ENCODE data around the gene TLE5. TPM values are rescaled to one million over a fixed set of nuclear protein-coding genes. Genes with fewer than 3 reads are reported as not detected.
A peak's percentile ranks its signal among the peaks of the same experiment; 100 is the strongest.

TLE5 gene
- total and polyA plus RNA-seq, 9 of the 15 experiments (the other 6 are each of a cell fraction or from before 2014, with no cell fraction given), result 2.0 to 347 (median 235) TPM

DNA sequence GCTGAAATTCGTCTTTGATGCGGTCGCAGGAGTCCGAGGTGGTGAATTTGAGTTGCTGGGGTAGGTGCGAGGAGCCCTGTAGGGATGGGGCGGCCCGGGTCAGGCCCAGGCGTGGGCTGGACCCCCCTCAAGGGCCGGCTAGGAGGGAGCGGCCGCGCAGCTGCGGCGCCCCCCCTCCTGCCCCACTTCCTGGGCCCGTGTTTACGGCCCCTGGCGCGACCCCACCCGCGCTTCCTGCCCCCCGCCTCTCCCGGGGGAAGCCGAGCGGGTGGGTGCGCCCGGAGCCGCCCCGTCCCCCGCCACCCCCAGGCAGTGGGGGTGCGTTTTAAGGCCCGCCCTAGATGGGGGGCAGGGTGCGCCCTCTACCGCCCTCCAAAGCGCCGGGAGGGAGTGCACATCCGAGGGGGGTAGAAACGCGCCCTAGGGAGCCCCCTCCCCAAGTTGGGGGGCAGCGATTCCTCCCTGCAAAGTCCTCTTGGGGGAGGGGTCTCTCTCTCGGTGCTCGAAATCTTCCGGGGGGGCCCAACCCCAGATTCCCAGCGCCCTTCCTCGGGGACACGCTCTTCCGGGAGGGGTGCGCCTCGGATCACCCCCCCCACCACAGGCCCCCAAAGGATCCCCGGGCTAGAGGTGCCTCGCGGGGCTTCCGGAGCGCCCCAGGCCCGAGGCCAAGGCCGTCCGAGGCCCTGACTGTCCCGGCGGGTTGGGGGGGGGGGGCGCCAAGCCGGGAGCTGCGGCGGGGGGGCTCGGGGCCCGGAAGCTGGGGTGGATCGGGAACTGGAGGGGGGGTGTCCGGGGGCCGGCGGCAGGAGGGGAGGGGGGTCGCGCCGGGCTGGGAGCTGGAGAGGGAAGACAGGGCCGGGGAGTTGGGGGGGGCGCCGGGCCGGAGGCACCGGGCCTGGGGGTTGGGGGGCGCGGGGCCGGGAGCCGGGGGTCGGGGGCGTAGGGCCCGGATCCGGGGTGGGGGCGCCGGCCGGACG lies 823 bp downstream of the TLE5 start (continued):
- TF ChIP-seq MCM7 (IDR thresholded peaks at IDR 0.05) (no peak), NONO (IDR thresholded peaks at IDR 0.05; ENCODE audit: low read depth in 2 of 2, low read length in 1 of 2) (0 out of 4 replicates have a peak, but pooled peaks of 1 of the 2 experiments have one; percentile 41), FOXK1 (CRISPR knock-in tag; IDR thresholded peaks at IDR 0.05; ENCODE audit: borderline replicate concordance) (no peak), FOXM1 (IDR thresholded peaks at IDR 0.05; ENCODE audit: low read depth) (peak; percentile 52; the same call in 1 of the 2 replicates), FOXM1 (CRISPR knock-in tag; IDR thresholded peaks at IDR 0.05; ENCODE audit: low read depth) (no peak), MTA3 (IDR thresholded peaks at IDR 0.05; ENCODE audit: borderline replicate concordance) (peak; percentile 76), CBX3 (IDR thresholded peaks at IDR 0.05; ENCODE audit: borderline replicate concordance in 1 of 2, low read length in 2 of 2) (no peak), ESRRB (CRISPR knock-in tag; IDR thresholded peaks at IDR 0.05; ENCODE audit: borderline replicate concordance) (no peak), TBP (optimal IDR thresholded peaks at IDR 0.05; ENCODE audit: low read depth, low read length) (peak; percentile 26), POLR2B (IDR thresholded peaks at IDR 0.05; ENCODE audit: low read depth, partially characterized antibody) (no peak), ZFX (CRISPR knock-in tag; IDR thresholded peaks at IDR 0.05) (peak; percentile 88), TCF3 (CRISPR knock-in tag; IDR thresholded peaks at IDR 0.05) (no peak), SMAD3 (CRISPR knock-in tag; conservative IDR thresholded peaks at IDR 0.05) (0 out of 2 replicates have a peak, but pooled peaks have one; percentile 46), NCOA2 (IDR thresholded peaks at IDR 0.05; ENCODE audit: partially characterized antibody in 2 of 2) (no peak), NR1H2 (CRISPR knock-in tag; IDR thresholded peaks at IDR 0.05) (no peak), RBBP5 (IDR thresholded peaks at IDR 0.05; ENCODE audit: borderline replicate concordance, insufficient read depth, low read length, poor library complexity, severe bottlenecking) (peak; percentile 5)
- TF ChIP-seq, protein P1, sequence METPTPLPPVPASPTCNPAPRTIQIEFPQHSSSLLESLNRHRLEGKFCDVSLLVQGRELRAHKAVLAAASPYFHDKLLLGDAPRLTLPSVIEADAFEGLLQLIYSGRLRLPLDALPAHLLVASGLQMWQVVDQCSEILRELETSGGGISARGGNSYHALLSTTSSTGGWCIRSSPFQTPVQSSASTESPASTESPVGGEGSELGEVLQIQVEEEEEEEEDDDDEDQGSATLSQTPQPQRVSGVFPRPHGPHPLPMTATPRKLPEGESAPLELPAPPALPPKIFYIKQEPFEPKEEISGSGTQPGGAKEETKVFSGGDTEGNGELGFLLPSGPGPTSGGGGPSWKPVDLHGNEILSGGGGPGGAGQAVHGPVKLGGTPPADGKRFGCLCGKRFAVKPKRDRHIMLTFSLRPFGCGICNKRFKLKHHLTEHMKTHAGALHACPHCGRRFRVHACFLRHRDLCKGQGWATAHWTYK (CRISPR knock-in tag; IDR thresholded peaks at IDR 0.05), result peak; percentile 67; the same call in 1 of the 2 replicates

Data from K562 (cell line).